CD1c-positive myeloid dendritic cell (primary cell): ENCODE results near the gene KLK6.

Source experiments
- DNase-seq: peaks from one replicate; pipeline ENCODE4 v3.0.0-alpha.2; 2016; ENCODE audit errors: extremely low spot score

Gene KLK6

GRCh38 chr19:50969413-50969760 lies at the start of gene KLK6:
Gene KLK6, minus strand, starts transcription at chr19:50969591. Its CDS starts 1,487 bp downstream, at chr19:50968104.
- no peak for DNase-seq

GRCh38 chr19:51018745-51019543 lies 49.6 kb upstream of the KLK6 start:
- DNase-seq, result peak; percentile 11

DNA sequence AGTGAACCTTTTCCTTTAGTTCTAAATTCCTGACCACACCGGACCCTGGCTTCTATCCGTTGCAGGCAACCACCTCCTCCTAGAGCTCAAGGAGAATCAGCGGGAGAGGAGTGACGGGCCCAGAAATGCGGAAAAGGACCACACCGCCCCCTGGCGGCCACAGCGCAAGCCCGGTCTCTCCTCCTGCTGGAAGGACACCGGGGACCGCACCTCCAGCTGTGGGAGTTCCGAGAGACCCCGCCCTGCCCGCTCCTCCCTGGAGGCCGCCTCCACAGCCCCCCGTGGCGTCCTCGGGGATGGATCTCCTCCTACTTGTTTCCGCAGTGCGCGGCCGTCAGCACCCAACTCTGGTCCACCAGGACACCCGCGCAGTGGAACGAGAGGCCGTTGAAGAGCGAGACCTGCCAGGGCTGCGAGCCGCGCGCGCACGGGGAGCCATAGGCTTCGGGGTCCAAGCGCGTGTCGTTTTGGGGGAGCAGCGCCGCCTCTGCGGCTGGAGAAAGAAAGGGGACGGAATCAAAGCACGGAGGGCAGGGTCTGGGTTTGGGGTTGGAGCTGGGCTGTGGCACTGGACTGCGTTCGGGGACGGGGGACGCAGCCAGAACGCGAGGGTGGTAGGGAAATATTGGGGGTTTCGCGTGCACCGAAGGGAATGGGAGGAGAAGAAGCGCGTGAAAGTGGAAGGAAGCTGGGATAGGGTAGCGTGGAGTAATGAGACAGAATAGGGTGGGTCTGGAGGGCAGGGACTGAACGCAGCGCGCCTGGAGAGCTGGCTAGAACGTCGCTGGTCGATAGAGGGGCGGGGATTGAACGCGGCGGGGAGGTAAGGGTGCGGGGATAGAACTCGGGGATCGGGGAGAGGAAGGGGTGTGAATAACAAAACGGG lies 47.6 kb upstream of the KLK6 start:
- DNase-seq, result peak; percentile 63

GRCh38 chr19:51015691-51016267 lies 46.4 kb upstream of the KLK6 start:
- DNase-seq, result no peak

DNA sequence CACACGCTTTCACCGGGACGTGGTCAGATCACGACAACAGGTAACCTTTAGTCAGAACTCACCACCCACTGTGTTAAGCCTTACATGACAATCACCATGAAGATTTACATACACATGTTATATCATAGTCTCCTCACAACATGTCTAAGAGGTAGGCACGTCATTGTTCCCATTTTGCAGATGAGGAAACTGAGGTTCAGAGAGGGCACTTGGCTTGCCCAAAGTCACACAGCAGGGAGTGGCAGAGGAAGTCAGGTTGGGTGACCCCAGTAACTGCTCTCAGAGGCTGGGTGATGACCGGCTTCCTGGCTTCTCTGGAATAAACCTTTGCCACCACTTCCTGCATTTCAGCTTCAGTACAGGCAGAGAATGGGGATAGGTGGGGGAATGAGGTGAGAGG lies 44.9 kb upstream of the KLK6 start:
- DNase-seq, result no peak

- no peak for DNase-seq
Observed at GRCh38 chr19:51012661-51013190, 43.3 kb upstream of the KLK6 start.

- DNase-seq, result no peak
Observed at GRCh38 chr19:51010066-51010795, 40.8 kb upstream of the KLK6 start.

GRCh38 chr19:51009061-51009891 lies 39.9 kb upstream of the KLK6 start:
- DNase-seq, result no peak

GRCh38 chr19:51007488-51007887 lies 38.1 kb upstream of the KLK6 start:
- no peak for DNase-seq

GRCh38 chr19:51006406-51006805 lies 37.0 kb upstream of the KLK6 start:
- DNase-seq, result no peak

DNA sequence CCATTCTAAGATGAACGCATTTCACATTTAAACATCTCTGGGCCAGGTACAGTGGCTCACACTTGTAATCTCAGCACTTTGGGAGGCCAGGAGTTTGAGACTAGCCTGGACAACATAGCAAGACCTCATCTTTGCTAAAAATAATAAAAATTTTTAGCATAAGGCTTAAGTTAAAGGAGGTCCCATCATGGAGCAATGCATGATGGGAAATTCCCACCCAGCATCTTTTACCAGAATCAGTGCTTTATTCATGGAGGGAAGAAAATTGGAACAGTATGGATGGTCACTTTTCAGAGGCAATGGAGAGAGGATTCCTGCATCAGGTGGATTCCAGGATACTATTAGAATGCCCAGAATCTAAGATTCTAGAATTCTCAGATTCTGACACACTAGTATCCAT lies 35.9 kb upstream of the KLK6 start:
- DNase-seq, result no peak

DNA sequence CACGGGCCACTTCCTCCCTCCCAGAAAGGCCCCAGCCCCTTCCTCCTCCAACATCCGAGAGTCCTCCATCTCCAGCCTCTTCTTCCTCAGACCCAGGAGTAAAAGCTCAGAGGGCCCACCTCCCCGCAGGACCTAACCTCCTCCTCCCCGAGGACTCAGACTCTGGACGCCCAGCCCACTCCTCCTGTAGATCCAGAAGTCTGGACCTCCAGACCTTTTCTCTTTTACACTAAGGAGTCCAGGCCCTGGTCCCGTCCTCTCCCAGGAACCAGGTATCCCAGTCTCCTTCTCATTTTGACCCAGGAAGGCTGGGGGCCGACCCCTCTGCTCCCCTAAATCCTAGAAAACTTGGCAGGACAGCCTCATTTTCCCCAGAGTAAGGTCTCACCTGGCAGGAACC lies 33.9 kb upstream of the KLK6 start:
- no peak for DNase-seq

DNA sequence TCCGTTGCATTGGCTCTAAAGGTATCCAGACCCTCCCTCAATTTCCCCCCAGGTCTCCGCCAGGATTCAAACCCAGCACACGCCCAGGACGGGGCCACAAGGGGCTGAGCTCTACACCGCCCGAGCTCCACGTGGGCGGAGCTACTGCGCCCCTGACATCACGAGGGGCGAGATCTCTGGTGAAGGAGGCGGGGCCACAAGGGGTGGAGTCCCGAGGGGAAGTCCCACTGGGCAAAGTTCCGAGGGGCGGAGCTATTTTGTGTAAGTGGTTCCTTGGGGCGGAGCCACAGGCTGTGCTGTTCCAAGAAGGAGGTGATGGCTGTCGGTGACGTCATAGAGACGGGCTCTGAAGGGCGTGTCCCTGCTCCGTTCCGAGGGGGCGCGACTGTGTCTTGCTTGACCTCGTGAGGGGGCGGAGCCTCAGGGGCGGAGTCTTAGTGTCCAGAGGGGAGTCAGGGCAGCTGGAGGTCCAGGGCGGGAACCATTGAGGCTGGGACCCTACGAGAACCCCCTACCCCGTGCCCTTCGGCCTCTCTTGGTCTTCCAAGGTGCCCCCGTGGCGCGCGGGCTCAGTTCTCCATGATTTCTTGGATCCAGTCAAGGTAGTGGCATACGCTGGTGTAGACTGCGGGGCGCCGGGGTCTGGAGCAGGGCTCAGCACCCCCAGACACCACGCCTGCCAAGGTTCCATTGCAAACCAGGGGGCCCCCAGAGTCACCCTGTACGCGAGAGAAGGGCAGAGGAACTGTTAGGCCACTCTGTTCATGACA lies 33.3 kb upstream of the KLK6 start:
- DNase-seq, result peak; percentile 14

GRCh38 chr19:51002089-51002532 lies 32.7 kb upstream of the KLK6 start:
- no peak for DNase-seq

DNA sequence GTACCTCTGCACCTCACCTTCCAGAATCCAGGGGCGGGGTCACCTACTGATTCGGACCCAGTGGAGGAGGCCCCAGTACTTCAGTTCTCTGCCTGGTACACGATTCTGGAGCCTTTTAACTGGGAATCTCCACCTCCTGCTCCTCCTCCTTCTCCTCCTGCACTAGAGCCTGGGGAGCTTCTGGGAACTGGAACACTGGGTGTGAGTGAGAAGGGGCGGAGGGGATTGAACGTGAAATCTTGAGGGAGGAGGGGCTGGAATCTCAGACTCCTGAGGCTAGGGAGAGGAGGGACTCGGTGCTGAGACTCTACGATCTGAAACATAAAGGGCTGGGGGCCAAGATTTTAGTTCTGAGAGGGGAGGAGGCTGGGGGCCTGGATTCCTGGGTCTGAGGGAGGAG lies 32.1 kb upstream of the KLK6 start, which contains the start of gene KLK8:
Gene KLK8 (minus strand): TSS at position 90 of the 400 bp plus-strand sequence. CDS start 437 bp downstream, outside the sequence.
- DNase-seq, result no peak

- no peak for DNase-seq
Observed at GRCh38 chr19:51000981-51001380, 31.6 kb upstream of the KLK6 start.

GRCh38 chr19:51000426-51000825 lies 31.0 kb upstream of the KLK6 start:
- DNase-seq, result no peak

DNA sequence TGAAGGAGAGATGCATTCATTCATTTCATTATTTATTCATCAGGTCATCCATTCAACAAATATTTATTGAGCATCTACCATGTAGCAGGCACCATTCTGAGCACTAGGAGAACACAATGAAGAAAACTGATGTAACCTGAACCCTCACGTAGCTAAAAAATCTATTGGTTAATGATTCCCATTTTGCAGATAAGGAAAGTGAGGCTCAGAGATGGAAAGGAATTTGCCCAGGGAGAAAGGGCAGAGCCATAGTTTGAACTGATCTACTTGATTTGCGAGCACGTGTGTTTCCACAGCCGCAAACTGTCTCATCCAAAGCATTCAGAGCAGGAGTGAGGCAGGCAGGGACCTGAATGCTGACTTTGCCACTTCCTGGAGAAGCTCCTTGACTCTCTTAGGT lies 29.3 kb upstream of the KLK6 start:
- DNase-seq, result no peak

GRCh38 chr19:50998061-50998460 lies 28.7 kb upstream of the KLK6 start:
- no peak for DNase-seq

DNA sequence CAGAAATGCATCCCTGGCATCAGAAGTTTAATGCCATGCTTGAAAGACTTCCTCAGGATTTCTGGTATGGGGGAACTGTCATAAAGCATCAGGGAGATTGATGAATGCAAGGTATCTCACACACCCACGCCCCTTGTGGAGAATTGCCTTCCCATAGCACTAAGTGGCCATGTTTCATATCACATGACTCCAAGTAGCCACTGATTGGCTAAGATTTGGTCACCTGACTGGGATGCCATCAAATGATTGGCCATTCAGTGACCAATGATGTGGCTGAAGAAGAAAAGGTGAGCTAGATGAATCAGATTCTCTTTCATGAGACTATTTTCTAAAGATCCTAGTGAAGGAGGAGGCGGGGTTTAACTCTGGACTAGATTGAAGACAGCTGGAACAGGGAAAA lies 24.7 kb upstream of the KLK6 start:
- no peak for DNase-seq
